ENCODE data around the gene TFAP2A.
A peak's percentile ranks its signal among the peaks of the same experiment; 100 is the strongest.

Gene TFAP2A

DNA sequence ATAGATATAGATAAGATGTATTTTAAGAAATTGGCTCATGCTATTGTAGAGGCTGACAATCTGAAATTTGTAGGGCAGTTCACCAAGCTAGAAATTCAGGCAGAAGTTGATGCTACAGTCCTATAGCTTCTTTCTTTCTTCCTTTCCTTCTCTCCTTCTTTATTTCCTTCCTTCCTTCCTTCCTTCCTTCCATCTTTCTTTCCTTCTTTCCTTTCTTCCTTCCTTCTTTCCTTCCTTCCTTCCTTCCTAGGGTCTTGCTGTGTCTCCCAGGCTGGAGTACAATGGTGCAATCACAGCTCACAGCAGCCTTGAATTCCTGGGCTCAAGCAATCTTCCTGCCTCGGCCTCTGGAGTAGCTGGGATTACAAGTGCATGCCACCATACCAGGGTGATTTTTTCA is 55.3 kb downstream of the TFAP2A start:
- Histone ChIP-seq H2BK12ac (ENCODE audit: low read length) (no peak overlapping the region), H4K8ac (ENCODE audit: low read depth, low read length) (no peak overlapping the region), H2AFZ (ENCODE audit: insufficient read depth, low read length, poor library complexity) (no peak overlapping the region), H2BK5ac (ENCODE audit: low read depth, low read length, poor library complexity) (no peak overlapping the region), H3K4me2 (ENCODE audit: low read length) (no peak overlapping the region), H3K79me1 (ENCODE audit: low read length) (no peaks in the 10 kb centered on the region), H4K12ac (ENCODE audit: low read depth, low read length) (no peak overlapping the region), H4K91ac (ENCODE audit: low read depth, low read length) (no peak overlapping the region), H3K36me3 (ENCODE audit: control insufficient read depth in 1 of 2, insufficient read depth in 2 of 2, low read length in 2 of 2) (no peaks in the 10 kb centered on the region), H3K9ac (ENCODE audit: low read length) (no peak overlapping the region), H3K14ac (ENCODE audit: low read length) (no peak overlapping the region), H3K9me3 (ENCODE audit: insufficient read depth, low read depth, low read length) (peaks cover 3% of the 10 kb centered on the region), H2BK120ac (ENCODE audit: insufficient read depth, low read length, poor library complexity) (no peak overlapping the region), H3K79me2 (ENCODE audit: control insufficient read depth, insufficient read depth, low read length, poor library complexity) (no peaks in the 10 kb centered on the region), H3K23ac (ENCODE audit: low read length) (no peak overlapping the region), H3K27ac (ENCODE audit: low read depth, low read length) (no peak overlapping the region), H3K27me3 (ENCODE audit: insufficient read depth, low read length) (no peaks in the 10 kb centered on the region), H3K18ac (ENCODE audit: low read length) (no peak overlapping the region), H3K4me1 (ENCODE audit: control insufficient read depth in 1 of 2, insufficient read depth in 2 of 2, low read length in 2 of 2) (no peaks in the 10 kb centered on the region), H3K4ac (ENCODE audit: low read depth, low read length) (no peak overlapping the region), H3K4me3 (ENCODE audit: low read depth, low read length) (no peak overlapping the region), H2AK5ac (ENCODE audit: low read length) (no peak overlapping the region)
- DNase-seq = no peak
- no CpG with 5 or more reads among the region's 1 CpG for WGBS (ENCODE audit: extremely low coverage, insufficient coverage, insufficient read length)

DNA sequence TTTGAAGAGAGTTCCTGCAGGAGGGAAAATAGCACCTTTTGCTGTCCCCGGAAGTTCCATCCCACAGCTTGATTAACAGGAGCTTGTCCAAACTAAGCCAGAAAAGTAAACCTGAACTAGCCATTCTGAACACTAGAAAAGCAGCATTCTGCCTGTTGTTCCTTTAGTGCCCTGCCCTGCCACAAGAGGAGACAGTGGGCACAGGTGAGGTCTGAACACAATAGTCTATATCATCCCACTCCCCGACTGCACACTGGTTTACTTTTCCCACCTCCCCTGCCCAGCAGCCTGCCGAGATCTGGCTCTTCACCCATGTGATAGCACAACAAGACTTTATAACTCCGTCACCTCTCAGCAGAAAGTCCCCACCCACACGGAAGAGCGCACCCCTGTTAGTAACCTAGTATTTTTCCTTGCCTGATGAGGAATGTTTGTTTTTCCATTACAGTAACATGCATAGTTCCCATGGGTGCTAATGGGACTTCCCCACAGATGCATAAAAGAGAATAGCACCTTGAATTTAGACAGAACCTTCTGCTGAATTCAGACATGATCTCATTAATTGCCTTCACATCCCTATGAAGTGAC is 59.7 kb downstream of the TFAP2A start:
- Histone ChIP-seq H2AFZ (ENCODE audit: insufficient read depth, low read length, poor library complexity) (no peak overlapping the region), H2AK5ac (ENCODE audit: low read length) (no peak overlapping the region), H2BK12ac (ENCODE audit: low read length) (no peak overlapping the region), H2BK120ac (ENCODE audit: insufficient read depth, low read length, poor library complexity) (no peak overlapping the region), H3K36me3 (ENCODE audit: control insufficient read depth in 1 of 2, insufficient read depth in 2 of 2, low read length in 2 of 2) (no peaks in the 10 kb centered on the region), H4K91ac (ENCODE audit: low read depth, low read length) (no peak overlapping the region), H3K27me3 (ENCODE audit: insufficient read depth, low read length) (no peaks in the 10 kb centered on the region), H2BK5ac (ENCODE audit: low read depth, low read length, poor library complexity) (no peak overlapping the region), H3K4ac (ENCODE audit: low read depth, low read length) (no peak overlapping the region), H3K9me3 (ENCODE audit: insufficient read depth, low read depth, low read length) (no peaks in the 10 kb centered on the region), H3K23ac (ENCODE audit: low read length) (no peak overlapping the region), H3K79me1 (ENCODE audit: low read length) (peaks cover 4% of the 10 kb centered on the region), H3K4me2 (ENCODE audit: low read length) (no peak overlapping the region), H3K4me1 (ENCODE audit: control insufficient read depth in 1 of 2, insufficient read depth in 2 of 2, low read length in 2 of 2) (no peaks in the 10 kb centered on the region), H3K14ac (ENCODE audit: low read length) (no peak overlapping the region), H3K79me2 (ENCODE audit: control insufficient read depth, insufficient read depth, low read length, poor library complexity) (no peaks in the 10 kb centered on the region), H4K12ac (ENCODE audit: low read depth, low read length) (no peak overlapping the region), H3K18ac (ENCODE audit: low read length) (no peak overlapping the region), H3K27ac (ENCODE audit: low read depth, low read length) (no peak overlapping the region), H4K8ac (ENCODE audit: low read depth, low read length) (no peak overlapping the region), H3K4me3 (ENCODE audit: low read depth, low read length) (no peak overlapping the region), H3K9ac (ENCODE audit: low read length) (no peak overlapping the region)
- no CpG with 5 or more reads among the region's 6 CpGs for WGBS (ENCODE audit: extremely low coverage, insufficient coverage, insufficient read length)
- no peak for DNase-seq

DNA sequence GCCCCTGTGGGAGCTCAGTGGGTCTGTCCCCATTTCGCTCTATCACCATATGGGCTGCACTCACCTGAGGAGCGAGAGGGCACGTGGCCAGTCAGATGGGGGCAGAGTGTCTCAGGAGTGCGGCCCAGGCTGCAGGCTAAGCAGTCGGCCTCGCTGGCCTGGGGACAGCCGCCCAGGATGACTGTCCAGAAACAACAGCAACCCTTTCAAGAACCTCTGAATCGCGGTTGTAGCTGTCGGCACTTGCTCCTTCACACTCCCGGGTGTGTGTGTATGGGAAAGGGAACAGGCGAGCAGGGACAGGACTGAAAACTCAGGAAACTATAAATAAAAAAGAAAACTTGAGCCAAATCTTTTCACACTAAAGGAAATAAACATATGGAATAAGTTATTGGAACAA is 63.1 kb downstream of the TFAP2A start:
- no peak overlapping the region for H3K27ac ChIP-seq (ENCODE audit: low read depth, low read length)
- peaks cover 4% of the 10 kb centered on the region for H3K79me1 ChIP-seq (ENCODE audit: low read length)
- no peak overlapping the region for H3K14ac ChIP-seq (ENCODE audit: low read length)
- H2AK5ac ChIP-seq (ENCODE audit: low read length) = no peak overlapping the region
- H3K4me1 ChIP-seq (ENCODE audit: control insufficient read depth in 1 of 2, insufficient read depth in 2 of 2, low read length in 2 of 2) = peaks cover 0 to 5% of the 10 kb centered on the region in 2 experiments
- H3K23ac ChIP-seq (ENCODE audit: low read length) = no peak overlapping the region
- H4K12ac ChIP-seq (ENCODE audit: low read depth, low read length) = no peak overlapping the region
- no peak overlapping the region for H2BK5ac ChIP-seq (ENCODE audit: low read depth, low read length, poor library complexity)
- no peak overlapping the region for H2BK120ac ChIP-seq (ENCODE audit: insufficient read depth, low read length, poor library complexity)
- DNase-seq = no peak
- no peak overlapping the region for H2AFZ ChIP-seq (ENCODE audit: insufficient read depth, low read length, poor library complexity)
- H2BK12ac ChIP-seq (ENCODE audit: low read length) = peak overlapping the region; percentile 55
- H3K18ac ChIP-seq (ENCODE audit: low read length) = no peak overlapping the region
- no peak overlapping the region for H3K9ac ChIP-seq (ENCODE audit: low read length)
- H3K4ac ChIP-seq (ENCODE audit: low read depth, low read length) = no peak overlapping the region
- H3K27me3 ChIP-seq (ENCODE audit: insufficient read depth, low read length) = no peaks in the 10 kb centered on the region
- no peaks in the 10 kb centered on the region for H3K36me3 ChIP-seq (ENCODE audit: control insufficient read depth in 1 of 2, insufficient read depth in 2 of 2, low read length in 2 of 2)
- H3K4me2 ChIP-seq (ENCODE audit: low read length) = no peak overlapping the region
- no peak overlapping the region for H4K91ac ChIP-seq (ENCODE audit: low read depth, low read length)
- H4K8ac ChIP-seq (ENCODE audit: low read depth, low read length) = no peak overlapping the region
- WGBS (ENCODE audit: extremely low coverage, insufficient coverage, insufficient read length) = no CpG with 5 or more reads among the region's 12 CpGs
- no peaks in the 10 kb centered on the region for H3K79me2 ChIP-seq (ENCODE audit: control insufficient read depth, insufficient read depth, low read length, poor library complexity)
- no peaks in the 10 kb centered on the region for H3K9me3 ChIP-seq (ENCODE audit: insufficient read depth, low read depth, low read length)
- no peak overlapping the region for H3K4me3 ChIP-seq (ENCODE audit: low read depth, low read length)

DNA sequence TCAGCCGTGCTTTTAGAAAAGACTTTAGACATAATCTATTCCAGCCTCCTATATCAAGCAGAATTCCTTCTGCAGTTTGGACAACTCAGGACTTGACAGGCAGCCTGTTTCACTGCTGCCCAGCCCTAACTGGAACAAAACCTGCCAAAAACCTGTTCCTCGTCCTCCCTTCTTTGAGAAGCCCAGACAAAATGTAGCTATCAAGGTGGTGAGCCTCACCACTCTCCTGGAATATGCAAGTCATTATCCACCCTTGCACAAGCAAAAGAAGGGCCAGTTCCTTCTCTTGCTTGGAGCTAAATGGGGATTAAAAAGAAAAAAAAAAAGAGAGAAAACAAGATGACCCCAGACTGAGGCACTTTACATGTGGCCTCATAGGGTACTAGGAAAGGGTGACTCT is 64.2 kb downstream of the TFAP2A start:
- Histone ChIP-seq H4K91ac (ENCODE audit: low read depth, low read length) (no peak overlapping the region), H3K4me1 (ENCODE audit: control insufficient read depth in 1 of 2, insufficient read depth in 2 of 2, low read length in 2 of 2) (peaks cover 0 to 5% of the 10 kb centered on the region in 2 experiments), H2BK5ac (ENCODE audit: low read depth, low read length, poor library complexity) (no peak overlapping the region), H4K12ac (ENCODE audit: low read depth, low read length) (no peak overlapping the region), H3K23ac (ENCODE audit: low read length) (no peak overlapping the region), H3K79me2 (ENCODE audit: control insufficient read depth, insufficient read depth, low read length, poor library complexity) (no peaks in the 10 kb centered on the region), H3K27me3 (ENCODE audit: insufficient read depth, low read length) (no peaks in the 10 kb centered on the region), H2AK5ac (ENCODE audit: low read length) (no peak overlapping the region), H3K4ac (ENCODE audit: low read depth, low read length) (no peak overlapping the region), H3K4me3 (ENCODE audit: low read depth, low read length) (no peak overlapping the region), H3K4me2 (ENCODE audit: low read length) (no peak overlapping the region), H3K27ac (ENCODE audit: low read depth, low read length) (no peak overlapping the region), H3K9me3 (ENCODE audit: insufficient read depth, low read depth, low read length) (no peaks in the 10 kb centered on the region), H3K79me1 (ENCODE audit: low read length) (peaks cover 4% of the 10 kb centered on the region), H3K18ac (ENCODE audit: low read length) (no peak overlapping the region), H3K14ac (ENCODE audit: low read length) (peak overlapping the region; percentile 42), H4K8ac (ENCODE audit: low read depth, low read length) (no peak overlapping the region), H2BK12ac (ENCODE audit: low read length) (no peak overlapping the region), H2BK120ac (ENCODE audit: insufficient read depth, low read length, poor library complexity) (no peak overlapping the region), H3K9ac (ENCODE audit: low read length) (no peak overlapping the region), H3K36me3 (ENCODE audit: control insufficient read depth in 1 of 2, insufficient read depth in 2 of 2, low read length in 2 of 2) (no peaks in the 10 kb centered on the region), H2AFZ (ENCODE audit: insufficient read depth, low read length, poor library complexity) (no peak overlapping the region)
- DNase-seq = no peak
- no CpG with 5 or more reads among the region's 2 CpGs for WGBS (ENCODE audit: extremely low coverage, insufficient coverage, insufficient read length)

Data from trophoblast cell (in vitro differentiated cells and primary cell).